GM19035 (cell line): ENCODE measurements around the gene KCNB1.

Experiments
- ATAC-seq: cut with Tn5 transposase; IDR thresholded peaks from one replicate; pipeline ENCODE4 v1.9.1; 2021; ENCODE audit not compliant: unreplicated experiment

Gene KCNB1

GRCh38 chr20:49471397-49471796 lies 11.1 kb downstream of the KCNB1 start:
- ATAC-seq = no peak

GRCh38 chr20:49470922-49471321 lies 11.5 kb downstream of the KCNB1 start:
- no peak for ATAC-seq

GRCh38 chr20:49469060-49469459 lies 13.4 kb downstream of the KCNB1 start:
- ATAC-seq = no peak

- ATAC-seq = no peak
Measured at GRCh38 chr20:49468412-49468811, 14.1 kb downstream of the KCNB1 start.

- no peak for ATAC-seq
Measured at GRCh38 chr20:49466114-49466912, 16.2 kb downstream of the KCNB1 start.

- no peak for ATAC-seq
Measured at GRCh38 chr20:49464556-49464955, 17.9 kb downstream of the KCNB1 start.

- no peak for ATAC-seq
Measured at GRCh38 chr20:49462626-49463025, 19.8 kb downstream of the KCNB1 start.

GRCh38 chr20:49461894-49462620 lies 20.4 kb downstream of the KCNB1 start:
- ATAC-seq = no peak

- ATAC-seq = no peak
Measured at GRCh38 chr20:49460916-49461315, 21.6 kb downstream of the KCNB1 start.

- no peak for ATAC-seq
Measured at GRCh38 chr20:49460131-49460530, 22.3 kb downstream of the KCNB1 start.

GRCh38 chr20:49459684-49460083 lies 22.8 kb downstream of the KCNB1 start:
- no peak for ATAC-seq

GRCh38 chr20:49457444-49457843 lies 25.0 kb downstream of the KCNB1 start:
- ATAC-seq = no peak

GRCh38 chr20:49456646-49457045 lies 25.8 kb downstream of the KCNB1 start:
- ATAC-seq = no peak

- no peak for ATAC-seq
Measured at GRCh38 chr20:49455691-49456090, 26.8 kb downstream of the KCNB1 start.

- ATAC-seq = no peak
Measured at GRCh38 chr20:49452011-49452482, 30.4 kb downstream of the KCNB1 start.

GRCh38 chr20:49450281-49450721 lies 32.2 kb downstream of the KCNB1 start:
- ATAC-seq = no peak

GRCh38 chr20:49448917-49449316 lies 33.6 kb downstream of the KCNB1 start:
- ATAC-seq = no peak

GRCh38 chr20:49447946-49448809 lies 34.3 kb downstream of the KCNB1 start:
- no peak for ATAC-seq

GRCh38 chr20:49447364-49447763 lies 35.1 kb downstream of the KCNB1 start:
- no peak for ATAC-seq

- ATAC-seq = no peak
Measured at GRCh38 chr20:49446808-49447207, 35.7 kb downstream of the KCNB1 start.

- no peak for ATAC-seq
Measured at GRCh38 chr20:49446080-49446479, 36.4 kb downstream of the KCNB1 start.
